Measurements from ENCODE around the gene ZEB2.

GRCh38 chr2:144349674-144350073, 170.2 kb downstream of the ZEB2 start:
- TF ChIP-seq CTCF (IDR thresholded peaks at IDR 0.05) (no peak), POLR2A (IDR thresholded peaks at IDR 0.05) (no peak)

Data from transverse colon (tissue), 3 donors.